HEK293 (cell line): ENCODE results near the gene FBXO10.

Experiments used
- KLF10 ChIP-seq: fragments of 450-650 bp; IDR thresholded peaks from 2 replicates; pipeline ENCODE4 v1.5.1; 2018; ENCODE audit warnings: missing biosample characterization, mild to moderate bottlenecking, missing genetic modification characterization
- KLF7 ChIP-seq: fragments of 450-650 bp; formaldehyde crosslinking; IDR thresholded peaks from 2 replicates; pipeline ENCODE4 v1.5.1; 2016; ENCODE audit warnings: missing biosample characterization, missing genetic modification characterization, borderline replicate concordance
- RBAK ChIP-seq: fragments of 450-650 bp; formaldehyde crosslinking; IDR thresholded peaks from 2 replicates; pipeline ENCODE4 v1.5.1; 2016; ENCODE audit warnings: missing biosample characterization, missing genetic modification characterization
- SP3 ChIP-seq: fragments of 450-650 bp; formaldehyde crosslinking; IDR thresholded peaks from 2 replicates; pipeline ENCODE4 v1.5.1; 2016; ENCODE audit warnings: missing biosample characterization, missing genetic modification characterization
- SP7 ChIP-seq: fragments of 450-650 bp; formaldehyde crosslinking; IDR thresholded peaks from 2 replicates; pipeline ENCODE4 v1.5.1; 2016; ENCODE audit warnings: missing biosample characterization, missing genetic modification characterization
- ZFHX2 ChIP-seq: fragments of 450-650 bp; formaldehyde crosslinking; conservative IDR thresholded peaks from 2 replicates; pipeline ENCODE4 v1.5.1; 2016; ENCODE audit warnings: missing biosample characterization, missing genetic modification characterization
- ZNF138 ChIP-seq: fragments of 450-650 bp; formaldehyde crosslinking; IDR thresholded peaks from 2 replicates; pipeline ENCODE4 v1.5.1; 2016; ENCODE audit warnings: missing biosample characterization, missing genetic modification characterization, borderline replicate concordance
- ZNF211 ChIP-seq: fragments of 450-650 bp; formaldehyde crosslinking; IDR thresholded peaks from 2 replicates; pipeline ENCODE4 v1.5.1; 2016; ENCODE audit warnings: low read depth, missing biosample characterization, missing genetic modification characterization
- ZNF24 ChIP-seq: fragments of 450-650 bp; formaldehyde crosslinking; IDR thresholded peaks from 2 replicates; pipeline ENCODE4 v1.5.1; 2016; ENCODE audit warnings: missing biosample characterization, missing genetic modification characterization
- ZNF366 ChIP-seq: fragments of 450-650 bp; formaldehyde crosslinking; conservative IDR thresholded peaks from 2 replicates; pipeline ENCODE4 v1.5.1; 2016; ENCODE audit warnings: missing biosample characterization, missing genetic modification characterization
- ZNF426 ChIP-seq: fragments of 450-650 bp; formaldehyde crosslinking; IDR thresholded peaks from 2 replicates; pipeline ENCODE4 v1.5.1; 2017; ENCODE audit warnings: missing biosample characterization, missing genetic modification characterization, mild to moderate bottlenecking, inconsistent platforms, moderate library complexity
- ZNF514 ChIP-seq: fragments of 450-650 bp; formaldehyde crosslinking; IDR thresholded peaks from 2 replicates; pipeline ENCODE4 v1.5.1; 2016; ENCODE audit warnings: missing biosample characterization, missing genetic modification characterization
- ZNF623 ChIP-seq: fragments of 450-650 bp; formaldehyde crosslinking; IDR thresholded peaks from 2 replicates; pipeline ENCODE4 v1.5.1; 2016; ENCODE audit warnings: missing biosample characterization, missing genetic modification characterization
- ZNF670 ChIP-seq: fragments of 450-650 bp; formaldehyde crosslinking; IDR thresholded peaks from 2 replicates; pipeline ENCODE4 v1.5.1; 2016; ENCODE audit warnings: missing biosample characterization, missing genetic modification characterization, low read depth
- ZNF677 ChIP-seq: fragments of 450-650 bp; IDR thresholded peaks from 2 replicates; pipeline ENCODE4 v1.5.0; 2018; ENCODE audit warnings: missing biosample characterization, mild to moderate bottlenecking, missing genetic modification characterization, moderate library complexity
- ZNF843 ChIP-seq: fragments of 450-650 bp; formaldehyde crosslinking; IDR thresholded peaks from 2 replicates; pipeline ENCODE4 v1.5.1; 2016; ENCODE audit warnings: missing biosample characterization, missing genetic modification characterization
- TF ChIP-seq, protein P1 (sequence below): fragments of 450-650 bp; formaldehyde crosslinking; IDR thresholded peaks from 2 replicates; pipeline ENCODE4 v1.5.1; 2016; ENCODE audit warnings: missing biosample characterization, missing genetic modification characterization
- TF ChIP-seq, protein P2 (sequence below): fragments of 450-650 bp; formaldehyde crosslinking; IDR thresholded peaks from 2 replicates; pipeline ENCODE4 v1.5.1; 2016; ENCODE audit warnings: missing biosample characterization, missing genetic modification characterization
- TF ChIP-seq, protein P3 (sequence below): fragments of 450-650 bp; formaldehyde crosslinking; IDR thresholded peaks from 2 replicates; pipeline ENCODE4 v1.5.1; 2017; ENCODE audit warnings: missing biosample characterization, mild to moderate bottlenecking, missing genetic modification characterization, moderate library complexity
- TF ChIP-seq, protein P4 (sequence below): fragments of 450-650 bp; formaldehyde crosslinking; IDR thresholded peaks from 2 replicates; pipeline ENCODE4 v1.5.1; 2017; ENCODE audit warnings: missing biosample characterization, missing genetic modification characterization
- TF ChIP-seq, protein P5 (sequence below): fragments of 450-650 bp; formaldehyde crosslinking; conservative IDR thresholded peaks from 2 replicates; pipeline ENCODE4 v1.5.1; 2016; ENCODE audit warnings: low read depth, missing biosample characterization, missing genetic modification characterization

FBXO10 gene

DNA sequence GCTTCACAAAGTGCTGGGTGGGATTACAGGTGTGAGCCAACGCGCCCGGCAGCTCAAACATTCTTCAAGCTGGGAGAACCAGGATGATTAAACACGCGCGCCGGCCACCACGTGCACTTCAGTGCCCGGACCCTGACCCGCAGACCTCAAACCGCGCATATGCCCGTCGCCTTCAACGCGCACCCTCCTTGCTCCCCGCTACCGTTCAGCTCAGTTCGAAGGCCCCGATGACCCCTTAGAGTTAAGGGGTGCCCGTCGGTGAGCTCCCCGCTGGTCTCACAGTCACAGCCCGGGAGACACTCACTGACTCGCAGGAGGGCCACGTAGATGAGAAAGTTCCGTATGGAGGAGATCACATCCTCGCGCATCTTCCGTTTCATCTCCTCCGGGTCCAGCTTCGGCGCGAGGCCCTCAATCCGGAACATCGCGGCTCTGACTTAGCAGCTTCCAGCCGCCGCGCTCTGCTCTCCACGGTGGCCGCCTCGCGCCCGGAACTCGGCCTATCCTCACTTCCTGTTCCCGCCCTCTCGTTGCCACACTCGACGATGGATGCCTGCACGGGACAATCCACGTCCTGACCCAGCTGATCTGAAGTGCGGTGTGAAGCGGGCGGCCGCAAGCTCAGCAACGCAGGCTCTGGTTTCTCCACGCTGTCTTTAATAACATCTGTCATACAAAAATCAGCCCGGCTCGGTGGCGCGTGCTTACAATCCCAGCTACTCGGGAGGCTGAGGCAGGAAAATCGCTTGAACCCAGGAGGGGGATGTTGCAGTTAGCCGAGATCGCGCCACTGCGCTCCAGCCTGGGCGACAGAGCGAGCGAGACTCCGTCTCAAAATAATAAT lies 16.1 kb upstream of the FBXO10 start, which contains the start of gene TOMM5 (continued):
- TF ChIP-seq, protein P1, sequence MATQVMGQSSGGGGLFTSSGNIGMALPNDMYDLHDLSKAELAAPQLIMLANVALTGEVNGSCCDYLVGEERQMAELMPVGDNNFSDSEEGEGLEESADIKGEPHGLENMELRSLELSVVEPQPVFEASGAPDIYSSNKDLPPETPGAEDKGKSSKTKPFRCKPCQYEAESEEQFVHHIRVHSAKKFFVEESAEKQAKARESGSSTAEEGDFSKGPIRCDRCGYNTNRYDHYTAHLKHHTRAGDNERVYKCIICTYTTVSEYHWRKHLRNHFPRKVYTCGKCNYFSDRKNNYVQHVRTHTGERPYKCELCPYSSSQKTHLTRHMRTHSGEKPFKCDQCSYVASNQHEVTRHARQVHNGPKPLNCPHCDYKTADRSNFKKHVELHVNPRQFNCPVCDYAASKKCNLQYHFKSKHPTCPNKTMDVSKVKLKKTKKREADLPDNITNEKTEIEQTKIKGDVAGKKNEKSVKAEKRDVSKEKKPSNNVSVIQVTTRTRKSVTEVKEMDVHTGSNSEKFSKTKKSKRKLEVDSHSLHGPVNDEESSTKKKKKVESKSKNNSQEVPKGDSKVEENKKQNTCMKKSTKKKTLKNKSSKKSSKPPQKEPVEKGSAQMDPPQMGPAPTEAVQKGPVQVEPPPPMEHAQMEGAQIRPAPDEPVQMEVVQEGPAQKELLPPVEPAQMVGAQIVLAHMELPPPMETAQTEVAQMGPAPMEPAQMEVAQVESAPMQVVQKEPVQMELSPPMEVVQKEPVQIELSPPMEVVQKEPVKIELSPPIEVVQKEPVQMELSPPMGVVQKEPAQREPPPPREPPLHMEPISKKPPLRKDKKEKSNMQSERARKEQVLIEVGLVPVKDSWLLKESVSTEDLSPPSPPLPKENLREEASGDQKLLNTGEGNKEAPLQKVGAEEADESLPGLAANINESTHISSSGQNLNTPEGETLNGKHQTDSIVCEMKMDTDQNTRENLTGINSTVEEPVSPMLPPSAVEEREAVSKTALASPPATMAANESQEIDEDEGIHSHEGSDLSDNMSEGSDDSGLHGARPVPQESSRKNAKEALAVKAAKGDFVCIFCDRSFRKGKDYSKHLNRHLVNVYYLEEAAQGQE = peak; percentile 67
- TF ChIP-seq ZNF24 (tag by site-specific recombination) (no peak; the same call in 1 of the 2 replicates), ZNF514 (no peak), ZNF623 (tag by site-specific recombination) (no peak), KLF10 (0 out of 2 replicates have a peak, but pooled peaks have one; percentile 11), ZNF366 (no peak), ZFHX2 (tag by site-specific recombination) (no peak), ZNF677 (tag by site-specific recombination) (no peak), KLF7 (no peak), RBAK (tag by site-specific recombination) (no peak), ZNF138 (tag by site-specific recombination) (no peak), ZNF211 (tag by site-specific recombination) (no peak), SP3 (peak; percentile 64), ZNF843 (tag by site-specific recombination) (0 out of 2 replicates have a peak, but pooled peaks have one; percentile 31), SP7 (tag by site-specific recombination) (peak; percentile 72), ZNF426 (tag by site-specific recombination) (no peak), ZNF670 (tag by site-specific recombination) (no peak)
- TF ChIP-seq, protein P2, sequence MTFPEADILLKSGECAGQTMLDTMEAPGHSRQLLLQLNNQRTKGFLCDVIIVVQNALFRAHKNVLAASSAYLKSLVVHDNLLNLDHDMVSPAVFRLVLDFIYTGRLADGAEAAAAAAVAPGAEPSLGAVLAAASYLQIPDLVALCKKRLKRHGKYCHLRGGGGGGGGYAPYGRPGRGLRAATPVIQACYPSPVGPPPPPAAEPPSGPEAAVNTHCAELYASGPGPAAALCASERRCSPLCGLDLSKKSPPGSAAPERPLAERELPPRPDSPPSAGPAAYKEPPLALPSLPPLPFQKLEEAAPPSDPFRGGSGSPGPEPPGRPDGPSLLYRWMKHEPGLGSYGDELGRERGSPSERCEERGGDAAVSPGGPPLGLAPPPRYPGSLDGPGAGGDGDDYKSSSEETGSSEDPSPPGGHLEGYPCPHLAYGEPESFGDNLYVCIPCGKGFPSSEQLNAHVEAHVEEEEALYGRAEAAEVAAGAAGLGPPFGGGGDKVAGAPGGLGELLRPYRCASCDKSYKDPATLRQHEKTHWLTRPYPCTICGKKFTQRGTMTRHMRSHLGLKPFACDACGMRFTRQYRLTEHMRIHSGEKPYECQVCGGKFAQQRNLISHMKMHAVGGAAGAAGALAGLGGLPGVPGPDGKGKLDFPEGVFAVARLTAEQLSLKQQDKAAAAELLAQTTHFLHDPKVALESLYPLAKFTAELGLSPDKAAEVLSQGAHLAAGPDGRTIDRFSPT = no peak
- TF ChIP-seq, protein P3, sequence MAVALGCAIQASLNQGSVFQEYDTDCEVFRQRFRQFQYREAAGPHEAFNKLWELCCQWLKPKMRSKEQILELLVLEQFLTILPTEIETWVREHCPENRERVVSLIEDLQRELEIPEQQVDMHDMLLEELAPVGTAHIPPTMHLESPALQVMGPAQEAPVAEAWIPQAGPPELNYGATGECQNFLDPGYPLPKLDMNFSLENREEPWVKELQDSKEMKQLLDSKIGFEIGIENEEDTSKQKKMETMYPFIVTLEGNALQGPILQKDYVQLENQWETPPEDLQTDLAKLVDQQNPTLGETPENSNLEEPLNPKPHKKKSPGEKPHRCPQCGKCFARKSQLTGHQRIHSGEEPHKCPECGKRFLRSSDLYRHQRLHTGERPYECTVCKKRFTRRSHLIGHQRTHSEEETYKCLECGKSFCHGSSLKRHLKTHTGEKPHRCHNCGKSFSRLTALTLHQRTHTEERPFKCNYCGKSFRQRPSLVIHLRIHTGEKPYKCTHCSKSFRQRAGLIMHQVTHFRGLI (tag by site-specific recombination) = no peak
- TF ChIP-seq, protein P4, sequence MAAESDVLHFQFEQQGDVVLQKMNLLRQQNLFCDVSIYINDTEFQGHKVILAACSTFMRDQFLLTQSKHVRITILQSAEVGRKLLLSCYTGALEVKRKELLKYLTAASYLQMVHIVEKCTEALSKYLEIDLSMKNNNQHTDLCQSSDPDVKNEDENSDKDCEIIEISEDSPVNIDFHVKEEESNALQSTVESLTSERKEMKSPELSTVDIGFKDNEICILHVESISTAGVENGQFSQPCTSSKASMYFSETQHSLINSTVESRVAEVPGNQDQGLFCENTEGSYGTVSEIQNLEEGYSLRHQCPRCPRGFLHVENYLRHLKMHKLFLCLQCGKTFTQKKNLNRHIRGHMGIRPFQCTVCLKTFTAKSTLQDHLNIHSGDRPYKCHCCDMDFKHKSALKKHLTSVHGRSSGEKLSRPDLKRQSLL (tag by site-specific recombination) = no peak
- TF ChIP-seq, protein P5, sequence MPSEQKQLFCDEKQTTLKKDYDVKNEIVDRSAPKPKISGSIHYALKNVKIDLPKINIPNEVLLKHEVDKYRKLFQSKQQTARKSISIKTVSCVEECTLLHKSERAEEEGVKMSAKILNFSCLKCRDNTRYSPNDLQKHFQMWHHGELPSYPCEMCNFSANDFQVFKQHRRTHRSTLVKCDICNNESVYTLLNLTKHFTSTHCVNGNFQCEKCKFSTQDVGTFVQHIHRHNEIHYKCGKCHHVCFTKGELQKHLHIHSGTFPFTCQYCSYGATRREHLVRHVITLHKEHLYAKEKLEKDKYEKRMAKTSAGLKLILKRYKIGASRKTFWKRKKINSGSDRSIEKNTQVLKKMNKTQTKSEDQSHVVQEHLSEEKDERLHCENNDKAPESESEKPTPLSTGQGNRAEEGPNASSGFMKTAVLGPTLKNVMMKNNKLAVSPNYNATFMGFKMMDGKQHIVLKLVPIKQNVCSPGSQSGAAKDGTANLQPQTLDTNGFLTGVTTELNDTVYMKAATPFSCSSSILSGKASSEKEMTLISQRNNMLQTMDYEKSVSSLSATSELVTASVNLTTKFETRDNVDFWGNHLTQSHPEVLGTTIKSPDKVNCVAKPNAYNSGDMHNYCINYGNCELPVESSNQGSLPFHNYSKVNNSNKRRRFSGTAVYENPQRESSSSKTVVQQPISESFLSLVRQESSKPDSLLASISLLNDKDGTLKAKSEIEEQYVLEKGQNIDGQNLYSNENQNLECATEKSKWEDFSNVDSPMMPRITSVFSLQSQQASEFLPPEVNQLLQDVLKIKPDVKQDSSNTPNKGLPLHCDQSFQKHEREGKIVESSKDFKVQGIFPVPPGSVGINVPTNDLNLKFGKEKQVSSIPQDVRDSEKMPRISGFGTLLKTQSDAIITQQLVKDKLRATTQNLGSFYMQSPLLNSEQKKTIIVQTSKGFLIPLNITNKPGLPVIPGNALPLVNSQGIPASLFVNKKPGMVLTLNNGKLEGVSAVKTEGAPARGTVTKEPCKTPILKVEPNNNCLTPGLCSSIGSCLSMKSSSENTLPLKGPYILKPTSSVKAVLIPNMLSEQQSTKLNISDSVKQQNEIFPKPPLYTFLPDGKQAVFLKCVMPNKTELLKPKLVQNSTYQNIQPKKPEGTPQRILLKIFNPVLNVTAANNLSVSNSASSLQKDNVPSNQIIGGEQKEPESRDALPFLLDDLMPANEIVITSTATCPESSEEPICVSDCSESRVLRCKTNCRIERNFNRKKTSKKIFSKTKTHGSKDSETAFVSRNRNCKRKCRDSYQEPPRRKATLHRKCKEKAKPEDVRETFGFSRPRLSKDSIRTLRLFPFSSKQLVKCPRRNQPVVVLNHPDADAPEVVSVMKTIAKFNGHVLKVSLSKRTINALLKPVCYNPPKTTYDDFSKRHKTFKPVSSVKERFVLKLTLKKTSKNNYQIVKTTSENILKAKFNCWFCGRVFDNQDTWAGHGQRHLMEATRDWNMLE = peak; percentile 57
